ENCODE measurements around the gene ENTPD3. TPM values are rescaled to one million over a fixed set of nuclear protein-coding genes. Genes with fewer than 3 reads are reported as not detected.

Gene ENTPD3
- total and polyA plus RNA-seq, 2 of the 13 experiments (the other 11 are each of a cell fraction or from before 2014, with no cell fraction given) = 0.07 TPM; not detected in 1

GRCh38 chr3:40452876-40453730 lies 66.1 kb downstream of the ENTPD3 start (continued):
- no peak for TF ChIP-seq AKNA (CRISPR knock-in tag; IDR thresholded peaks at IDR 0.05; ENCODE audit: borderline replicate concordance)
- TF ChIP-seq MAFK (conservative IDR thresholded peaks at IDR 0.05 in 1 of 2, IDR thresholded peaks at IDR 0.05 in 1 of 2; ENCODE audit: low read length in 2 of 2) = no peak
- TF ChIP-seq HOXD1 (CRISPR knock-in tag; IDR thresholded peaks at IDR 0.05) = no peak
- TF ChIP-seq ZNF329 (CRISPR knock-in tag; IDR thresholded peaks at IDR 0.05; ENCODE audit: low read depth) = 0 out of 2 replicates have a peak, but pooled peaks have one; percentile 71
- peak; percentile 80 for TF ChIP-seq YEATS2 (CRISPR knock-in tag; IDR thresholded peaks at IDR 0.05; ENCODE audit: borderline replicate concordance)
- TF ChIP-seq ZNF709 (CRISPR knock-in tag; IDR thresholded peaks at IDR 0.05) = no peak
- TF ChIP-seq SMAD3 (CRISPR knock-in tag; IDR thresholded peaks at IDR 0.05) = peak; percentile 62; the same call in 1 of the 2 replicates
- TF ChIP-seq REST (IDR thresholded peaks at IDR 0.05; ENCODE audit: borderline replicate concordance in 1 of 2, low read depth in 1 of 2, low read length in 2 of 2) = no peak
- no peak for TF ChIP-seq ZNF503 (CRISPR knock-in tag; IDR thresholded peaks at IDR 0.05)
- TF ChIP-seq MTF1 (CRISPR knock-in tag; IDR thresholded peaks at IDR 0.05) = no peak
- peak; percentile 60; the same call in 1 of the 2 replicates for TF ChIP-seq SP5 (CRISPR knock-in tag; IDR thresholded peaks at IDR 0.05; ENCODE audit: borderline replicate concordance, low read depth)
- peak; percentile 20; the same call in 1 of the 2 replicates for TF ChIP-seq RARA (CRISPR knock-in tag; IDR thresholded peaks at IDR 0.05)
- no peak for TF ChIP-seq RCOR2 (CRISPR knock-in tag; IDR thresholded peaks at IDR 0.05)
- TF ChIP-seq TEAD2 (CRISPR knock-in tag; IDR thresholded peaks at IDR 0.05) = no peak
- TF ChIP-seq GLMP (CRISPR knock-in tag; IDR thresholded peaks at IDR 0.05; ENCODE audit: borderline replicate concordance) = no peak
- 0 out of 2 replicates have a peak, but pooled peaks have one; percentile 71 for TF ChIP-seq ZSCAN29 (CRISPR knock-in tag; conservative IDR thresholded peaks at IDR 0.05)
- TF ChIP-seq GATAD2A (CRISPR knock-in tag; IDR thresholded peaks at IDR 0.05) = peak; percentile 32; the same call in 1 of the 2 replicates
